Stimulated activated CD4-positive, alpha-beta T cell treated with anti-CD3 and anti-CD28 coated beads, Interleukin-1b, Interleukin-23, amount 100 ng/mL, for 1 hour (primary cell): Measurements from ENCODE around the gene TIPIN.
"Not testable (repeated sequence)": the region's sequence is repeated elsewhere in the genome, so short reads cannot be mapped to it uniquely, and the experiment has no call there.

Experiments used
- DNase-seq, 2 donors: peaks; one replicate each; pipeline ENCODE4 v3.0.0-alpha.2; 2020; ENCODE audit warnings: low read depth in 2 of 2

TIPIN gene, protein sequence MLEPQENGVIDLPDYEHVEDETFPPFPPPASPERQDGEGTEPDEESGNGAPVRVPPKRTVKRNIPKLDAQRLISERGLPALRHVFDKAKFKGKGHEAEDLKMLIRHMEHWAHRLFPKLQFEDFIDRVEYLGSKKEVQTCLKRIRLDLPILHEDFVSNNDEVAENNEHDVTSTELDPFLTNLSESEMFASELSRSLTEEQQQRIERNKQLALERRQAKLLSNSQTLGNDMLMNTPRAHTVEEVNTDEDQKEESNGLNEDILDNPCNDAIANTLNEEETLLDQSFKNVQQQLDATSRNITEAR

DNA sequence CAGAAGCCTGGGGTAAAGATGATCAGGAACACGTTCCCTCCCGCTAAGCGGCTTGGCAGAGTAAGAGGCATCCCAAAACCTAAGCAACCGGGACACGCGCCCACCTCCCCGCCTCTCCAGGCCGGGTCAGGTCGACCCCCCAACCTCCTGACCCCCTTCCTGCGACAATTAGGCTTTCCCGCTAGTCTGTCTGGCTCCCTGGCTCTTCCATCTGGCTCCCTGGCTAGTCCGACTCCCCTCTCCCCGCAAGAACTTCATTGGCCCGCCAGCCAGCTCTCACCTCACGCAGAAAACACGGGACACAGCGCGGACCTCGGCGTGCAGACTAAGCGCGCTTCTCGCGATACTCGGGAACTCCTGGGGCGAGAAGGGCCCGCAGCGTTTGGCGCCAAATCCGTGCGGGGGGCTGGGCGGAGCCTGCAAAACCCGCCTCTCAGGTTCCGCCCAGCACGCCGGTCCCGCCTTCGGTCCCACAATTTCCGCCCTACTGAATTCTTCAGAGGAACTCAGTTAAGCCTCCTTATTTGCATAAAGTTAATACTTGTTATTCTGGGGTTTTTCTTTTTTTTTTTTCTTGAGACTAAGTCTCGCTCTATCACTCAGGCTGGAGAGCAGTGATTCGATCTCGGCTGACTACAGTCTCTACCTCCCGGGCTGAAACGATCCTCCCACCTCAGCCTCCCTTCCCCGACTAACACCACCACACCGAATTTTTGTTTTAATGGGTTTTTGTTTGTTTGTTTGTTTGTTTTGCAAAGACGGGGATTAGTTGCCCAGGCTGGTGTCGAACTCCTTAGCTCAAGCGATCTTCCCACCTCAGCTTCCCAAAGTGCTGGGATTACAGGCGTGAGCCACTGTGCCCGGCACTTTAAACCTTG lies at the start of gene TIPIN:
Gene TIPIN, minus strand, starts transcription at position 327 of the 878 bp plus-strand sequence. CDS start 3,738 bp downstream, outside the sequence.
- peak; percentile 91 to 92 for DNase-seq

DNA sequence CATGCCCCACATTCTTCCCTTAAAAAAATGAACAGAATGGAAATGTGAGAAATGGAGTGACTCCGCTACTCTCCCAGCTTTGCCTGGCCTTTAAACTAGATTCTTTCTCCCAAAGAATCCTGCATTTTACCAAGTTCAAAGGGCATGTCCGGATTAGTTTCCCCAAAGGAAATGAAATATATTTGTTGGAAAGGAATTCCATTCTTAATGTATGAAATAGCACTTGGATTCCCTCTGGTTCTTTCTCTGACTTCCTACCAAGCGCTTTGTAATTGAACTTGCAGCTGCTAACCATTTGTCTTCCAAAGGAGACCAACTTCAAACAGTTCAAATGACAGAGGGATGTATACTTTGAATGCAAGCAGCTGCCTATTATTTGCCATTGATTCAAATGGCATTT lies 49.1 kb upstream of the TIPIN start:
- DNase-seq, result no peak

DNA sequence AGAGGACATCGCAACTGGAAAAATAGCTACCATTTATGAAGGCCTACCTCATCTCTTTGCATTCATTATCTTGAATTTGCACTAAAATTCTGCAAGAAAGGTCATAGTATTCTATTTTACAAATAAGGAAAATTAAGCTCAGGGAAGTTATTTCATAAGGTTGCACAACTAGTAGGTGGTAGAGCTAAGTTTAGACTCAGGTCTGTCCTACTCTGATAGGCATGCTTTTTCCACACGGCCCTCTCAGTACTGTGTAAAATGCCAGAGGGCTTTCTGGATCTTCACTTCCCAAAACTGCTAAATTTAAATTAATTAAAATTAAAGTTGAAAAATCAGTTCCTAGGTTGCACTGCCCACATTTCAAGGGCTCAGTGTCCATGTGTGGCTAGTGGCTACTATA lies 48.5 kb upstream of the TIPIN start:
- no peak for DNase-seq

DNA sequence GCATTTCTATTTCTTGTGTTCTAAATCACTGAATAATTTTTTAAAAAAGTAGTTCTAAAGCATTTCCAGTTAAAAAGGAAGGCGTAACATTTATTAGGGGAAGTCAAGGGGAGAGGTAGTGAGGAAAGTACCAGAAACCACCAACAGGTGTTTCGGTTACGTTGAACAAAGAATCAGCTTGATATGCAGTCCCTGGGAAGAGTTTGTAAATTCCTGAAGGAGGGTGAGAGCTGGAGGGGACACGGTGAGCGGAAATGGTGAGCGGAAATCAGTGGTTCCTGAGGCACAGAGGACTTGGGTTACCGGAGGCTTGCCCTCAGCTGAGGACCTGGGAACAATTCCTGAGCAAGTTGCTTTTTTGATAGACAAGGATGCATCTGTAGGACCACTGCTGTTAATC lies 48.0 kb upstream of the TIPIN start:
- no peak for DNase-seq

DNA sequence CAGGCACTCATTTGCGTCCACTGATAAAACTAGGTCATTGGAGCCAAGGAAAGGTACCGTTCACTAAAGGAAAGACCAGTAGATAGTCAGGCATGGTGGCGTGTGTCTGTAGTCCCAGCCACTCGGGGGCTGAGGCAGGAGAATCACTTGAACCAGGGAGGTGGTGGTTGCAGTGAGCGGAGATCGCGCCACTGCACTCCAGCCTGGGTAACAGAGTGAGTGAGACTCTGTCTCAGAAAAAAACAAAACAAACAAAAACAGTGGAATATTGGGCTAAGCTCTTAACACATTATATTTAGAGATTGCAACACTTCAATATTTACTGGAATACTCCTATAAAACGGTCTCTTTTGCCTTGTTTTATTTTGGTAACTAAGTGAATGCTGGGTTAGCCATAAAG lies 47.6 kb upstream of the TIPIN start:
- DNase-seq, result no peak

DNA sequence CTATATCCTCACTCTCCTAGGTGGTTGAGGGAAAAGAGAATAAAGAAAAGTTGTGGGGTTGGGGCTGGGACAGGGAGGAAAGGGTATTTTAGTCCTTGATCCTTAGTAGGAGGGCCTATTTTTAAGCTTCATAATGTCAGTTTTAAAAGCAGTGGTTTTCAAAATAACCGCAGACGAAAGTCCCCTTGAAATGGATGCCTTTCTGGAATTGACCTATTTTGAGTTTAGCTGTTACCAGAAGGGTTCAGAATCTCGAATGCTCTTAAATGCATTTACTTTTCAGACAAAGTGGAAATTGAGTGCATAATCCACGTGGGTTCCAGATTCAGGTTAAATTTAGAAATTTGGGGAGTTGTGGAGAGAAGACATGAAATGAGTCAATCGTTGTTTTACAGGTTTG lies 46.8 kb upstream of the TIPIN start:
- DNase-seq, result no peak

DNA sequence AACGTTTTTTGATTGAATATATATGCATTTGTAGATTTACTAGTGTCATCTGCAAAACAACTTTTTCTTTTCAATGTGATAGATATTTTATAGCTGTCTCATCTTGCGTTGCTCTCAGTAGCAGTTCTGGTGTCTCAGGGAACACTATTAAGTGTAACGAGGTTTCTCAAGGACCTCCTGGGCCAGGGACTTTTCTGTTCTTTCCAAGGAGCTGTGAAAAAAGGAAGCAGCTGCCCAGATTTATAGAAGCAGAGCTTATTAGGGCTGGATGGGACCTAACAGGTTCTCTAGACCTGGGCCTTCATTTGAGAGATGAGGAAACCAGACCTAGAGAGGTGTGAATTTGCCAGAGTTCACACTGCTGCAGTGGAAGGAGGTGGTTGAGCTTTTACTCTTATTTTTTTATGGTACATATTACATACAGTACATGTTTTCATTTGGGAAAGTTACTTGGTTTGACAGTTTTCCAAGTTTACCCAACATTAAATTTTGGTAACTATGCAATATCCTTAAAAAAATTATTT lies 46.3 kb upstream of the TIPIN start:
- no peak for DNase-seq

DNA sequence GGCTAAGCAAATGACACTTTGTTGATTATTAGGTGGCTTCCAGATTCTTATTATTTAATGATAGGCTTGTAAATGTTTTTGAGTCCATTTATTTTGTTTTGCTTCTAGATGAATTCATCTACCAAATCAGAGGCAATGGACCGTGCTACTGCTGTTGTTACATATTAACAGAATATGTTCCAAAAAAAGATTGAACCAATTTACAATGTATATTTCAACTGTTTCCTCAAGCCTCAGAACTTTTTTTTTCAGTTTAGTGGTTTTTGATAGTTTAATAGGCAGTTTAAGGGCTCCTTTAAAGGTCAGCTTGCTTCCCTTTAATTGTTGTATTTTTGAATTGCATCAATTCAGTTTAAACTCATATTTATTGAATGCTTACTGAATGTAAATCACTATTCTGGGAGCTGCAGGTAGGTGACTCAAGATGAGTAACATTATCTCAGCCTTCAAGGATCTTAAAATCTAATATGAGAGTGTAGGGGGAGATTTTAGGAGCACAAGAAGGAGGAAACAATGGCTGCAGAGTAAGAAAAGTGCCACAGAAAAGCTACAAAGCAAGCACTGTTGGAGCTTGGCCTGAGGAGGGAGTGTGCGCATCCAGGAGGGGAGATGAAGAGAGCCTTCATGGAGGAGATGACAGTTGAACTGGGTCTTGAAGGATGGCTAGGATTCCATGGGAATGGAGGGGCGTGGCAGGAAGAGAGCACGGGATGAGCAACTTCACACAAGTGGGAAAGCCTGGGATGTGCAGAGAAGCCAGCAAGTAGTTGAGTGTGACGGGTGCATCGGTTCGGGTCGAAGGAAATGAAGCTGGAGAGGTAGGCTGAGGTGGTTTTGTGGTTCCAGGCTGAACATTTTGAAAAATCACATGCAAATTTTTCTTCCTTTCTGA lies 44.9 kb upstream of the TIPIN start:
- DNase-seq, result no peak

DNA sequence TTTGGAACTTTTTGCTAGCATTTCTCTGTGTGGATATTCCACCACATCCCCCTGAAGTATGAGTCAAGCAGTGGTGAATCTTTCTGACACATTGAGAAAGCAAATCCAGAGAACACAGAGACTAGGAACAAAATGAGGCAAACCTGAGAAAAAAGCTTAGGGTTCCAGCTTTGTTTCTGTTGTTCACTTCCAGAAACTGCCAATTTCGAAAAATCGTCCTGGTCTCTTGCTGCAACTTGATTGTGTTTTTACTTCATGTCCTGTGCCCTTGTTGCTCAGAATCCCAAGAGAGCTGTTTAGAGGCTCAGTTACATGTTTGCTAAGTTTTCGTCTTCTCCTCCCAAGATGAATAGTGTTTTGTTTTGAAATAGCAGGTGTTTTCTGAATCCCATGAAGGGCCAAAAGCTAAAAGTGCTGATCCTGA lies 43.9 kb upstream of the TIPIN start:
- no peak for DNase-seq

DNA sequence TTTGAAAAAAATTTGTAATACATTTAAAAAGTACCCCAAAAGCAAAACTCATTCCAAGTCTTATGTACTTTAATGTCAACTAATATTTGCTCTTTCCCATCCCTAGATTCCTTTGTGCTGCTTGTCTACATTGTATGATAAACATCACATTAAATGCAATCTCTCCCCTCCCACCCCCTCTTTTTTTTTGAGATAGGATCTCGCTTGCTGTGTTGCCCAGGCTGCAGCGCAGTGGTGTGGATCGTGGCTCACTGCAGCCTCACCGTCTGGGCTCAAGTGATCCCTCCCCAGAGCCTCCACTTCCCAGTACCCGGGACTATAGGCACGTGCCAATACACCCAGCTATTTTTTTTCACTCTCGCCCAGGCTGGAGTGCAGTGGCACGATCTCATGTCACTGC lies 42.8 kb upstream of the TIPIN start:
- DNase-seq, result no peak

DNA sequence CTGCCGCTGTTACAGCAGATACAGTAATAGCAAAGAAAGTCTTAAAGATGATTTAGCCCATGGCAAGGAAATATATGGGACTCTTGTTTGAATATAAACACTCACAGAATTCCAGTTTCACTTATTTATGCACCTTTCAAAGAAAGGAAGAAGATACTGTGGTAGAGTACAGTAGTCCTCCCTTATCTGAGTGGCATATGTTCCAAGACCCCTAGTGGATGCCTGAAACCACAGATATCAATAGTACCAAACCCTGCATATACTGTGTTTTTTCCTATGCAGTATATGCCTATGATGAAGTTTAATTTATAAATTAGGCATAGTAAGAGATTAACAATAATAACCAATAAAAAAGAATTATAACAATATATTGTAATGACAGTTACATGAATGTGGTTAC lies 38.4 kb upstream of the TIPIN start:
- no peak for DNase-seq

DNA sequence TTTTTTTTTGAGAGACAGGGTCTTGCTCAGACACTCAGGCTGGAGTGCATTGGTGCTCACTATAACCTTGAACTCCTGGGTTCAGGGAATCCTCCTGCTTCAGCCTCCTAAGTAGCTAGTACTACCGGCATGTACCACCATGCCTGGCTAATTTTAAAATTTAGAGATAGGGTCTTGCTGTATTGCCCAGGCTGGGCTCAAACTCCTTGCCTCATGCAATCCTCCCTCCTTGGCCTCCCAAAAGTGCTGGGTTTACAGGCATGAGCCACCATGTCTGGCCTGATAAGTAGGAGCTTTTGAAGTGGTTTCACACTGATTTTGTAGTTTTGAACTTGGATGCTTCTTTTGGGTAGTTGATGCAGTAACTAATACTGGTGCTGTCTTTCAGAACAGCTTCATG lies 38.0 kb upstream of the TIPIN start:
- DNase-seq, result no peak

DNA sequence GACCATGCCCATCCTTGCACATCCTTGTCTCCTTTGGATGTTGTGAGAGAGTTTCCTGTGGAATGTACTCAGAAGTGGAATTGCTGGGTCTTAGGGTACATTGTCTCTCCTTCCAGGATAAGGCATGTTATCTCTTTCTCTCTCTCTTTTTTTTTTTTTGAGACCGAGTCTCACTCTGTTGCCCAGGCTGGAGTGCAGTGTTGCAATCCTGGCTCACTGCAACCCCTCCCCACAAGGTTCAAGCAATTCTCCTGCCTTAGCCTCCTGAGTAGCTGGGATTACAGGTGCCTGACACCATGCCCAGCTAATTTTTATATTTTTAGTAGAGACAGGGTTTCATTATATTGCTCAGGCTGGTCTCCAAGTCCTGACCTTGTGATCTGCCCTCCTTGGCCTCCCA lies 36.6 kb upstream of the TIPIN start:
- not testable (repeated sequence) for DNase-seq

DNA sequence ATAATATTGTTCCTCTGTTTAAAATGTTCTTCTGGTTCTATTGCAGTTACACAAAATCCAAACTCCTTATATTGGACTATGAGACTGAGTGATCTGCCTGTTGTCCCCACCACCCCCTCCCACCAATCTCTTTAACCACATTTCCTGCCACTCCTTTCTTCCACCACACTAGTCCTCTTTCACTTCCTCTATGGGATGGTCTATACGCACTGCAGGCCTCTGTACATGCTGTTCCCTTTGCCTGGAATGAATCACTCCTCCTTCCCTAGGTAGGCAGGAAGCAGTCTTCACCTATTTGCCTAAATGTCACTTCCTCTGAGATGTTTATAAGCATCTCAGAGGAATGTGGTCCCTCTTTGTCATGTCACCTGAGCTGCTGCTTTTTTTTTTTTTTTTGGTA lies 34.2 kb upstream of the TIPIN start:
- DNase-seq, result no peak

DNA sequence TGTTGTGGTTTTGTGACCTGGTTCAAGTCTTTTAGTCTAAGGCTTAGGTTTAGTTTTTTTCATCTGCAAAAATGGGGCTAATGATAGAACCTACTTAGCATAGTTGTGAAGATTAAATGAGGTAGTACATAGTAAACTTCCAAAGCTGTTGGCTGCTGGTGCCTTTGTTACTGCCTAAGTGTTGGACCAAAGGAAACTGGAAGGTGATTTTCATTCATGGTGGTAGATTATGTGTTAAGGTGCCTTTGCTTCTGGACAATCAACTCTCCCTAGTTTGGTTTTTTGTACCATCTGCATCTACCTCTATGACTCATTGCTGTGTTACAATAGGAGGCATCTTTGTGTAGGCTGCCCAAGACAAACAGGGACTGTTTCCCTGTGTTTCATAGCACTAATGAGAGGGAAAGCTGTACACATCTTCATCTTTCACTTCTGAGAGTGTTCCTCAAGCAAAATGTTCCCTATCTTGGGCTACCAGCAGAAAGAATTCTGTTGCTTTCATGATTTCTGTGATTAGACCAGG lies 33.4 kb upstream of the TIPIN start:
- no peak for DNase-seq

DNA sequence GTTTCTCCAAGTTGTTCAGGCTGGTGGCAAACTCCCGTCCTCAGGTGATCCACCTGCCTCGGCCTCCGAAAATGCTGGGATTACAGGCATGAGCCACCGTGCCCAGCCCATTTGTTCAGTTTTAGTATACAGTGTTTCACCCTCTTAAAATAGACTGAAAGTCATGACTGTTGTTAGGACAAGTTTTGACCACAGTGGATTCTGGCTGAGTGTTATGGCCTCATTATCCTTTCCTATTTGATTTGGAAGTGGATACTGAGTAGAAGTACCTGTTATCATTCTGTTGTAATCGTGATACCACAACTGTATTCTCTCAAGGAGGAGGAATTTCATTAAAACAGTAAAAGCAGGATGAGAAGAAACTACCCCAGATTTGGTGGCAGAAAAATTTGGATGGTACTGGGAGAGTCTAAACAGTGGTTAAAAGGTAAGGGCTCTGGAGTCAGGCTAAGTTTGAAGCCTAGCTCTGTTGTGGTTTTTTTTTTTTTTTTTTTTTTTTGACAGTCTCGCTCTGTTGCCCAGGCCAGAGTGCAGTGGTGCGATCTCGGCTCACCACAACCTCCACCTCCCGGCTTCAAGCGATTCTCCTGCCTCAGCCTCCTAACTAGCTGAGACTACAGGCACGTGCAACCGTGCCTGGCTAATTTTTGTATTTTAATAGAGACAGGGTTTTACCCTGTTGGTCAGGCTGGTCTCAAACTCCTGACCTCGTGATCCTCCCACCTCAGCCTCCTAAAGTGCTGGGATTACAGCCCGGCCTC lies 32.8 kb upstream of the TIPIN start:
- DNase-seq, result no peak

DNA sequence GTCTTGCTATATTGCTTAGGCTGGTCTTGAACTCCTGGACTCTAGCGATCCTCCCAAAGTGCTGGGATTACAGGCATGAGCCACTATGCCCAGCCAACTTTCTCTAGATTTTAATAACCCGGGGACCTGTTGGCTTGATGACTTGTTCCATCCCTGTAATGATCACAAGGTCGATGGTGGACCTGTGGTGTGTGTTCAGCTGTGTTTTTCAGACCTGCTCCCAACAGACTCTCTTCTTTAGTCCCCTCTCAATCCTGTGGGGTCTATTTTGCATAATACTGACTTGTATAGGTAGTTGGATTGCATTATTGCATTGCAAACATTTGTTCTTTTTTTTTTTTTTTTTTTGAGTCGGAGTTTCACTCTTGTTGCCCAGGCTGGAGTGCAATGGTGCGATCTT lies 32.1 kb upstream of the TIPIN start:
- no peak for DNase-seq

DNA sequence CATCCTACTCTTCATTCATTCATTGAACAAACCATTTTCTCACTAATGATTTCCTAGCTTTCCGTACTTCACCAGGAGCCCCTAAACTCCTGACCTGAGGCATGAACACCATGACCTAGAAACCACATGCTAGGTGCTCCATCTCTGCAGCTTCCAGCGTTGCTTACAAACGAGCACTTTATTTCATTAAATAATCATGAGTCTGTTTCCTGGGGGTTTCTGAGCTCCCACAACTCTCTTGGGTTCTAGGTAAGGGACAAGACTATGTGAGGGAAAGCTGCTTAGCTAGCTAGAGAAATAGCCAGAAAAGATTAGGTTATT lies 31.5 kb upstream of the TIPIN start:
- DNase-seq, result no peak

DNA sequence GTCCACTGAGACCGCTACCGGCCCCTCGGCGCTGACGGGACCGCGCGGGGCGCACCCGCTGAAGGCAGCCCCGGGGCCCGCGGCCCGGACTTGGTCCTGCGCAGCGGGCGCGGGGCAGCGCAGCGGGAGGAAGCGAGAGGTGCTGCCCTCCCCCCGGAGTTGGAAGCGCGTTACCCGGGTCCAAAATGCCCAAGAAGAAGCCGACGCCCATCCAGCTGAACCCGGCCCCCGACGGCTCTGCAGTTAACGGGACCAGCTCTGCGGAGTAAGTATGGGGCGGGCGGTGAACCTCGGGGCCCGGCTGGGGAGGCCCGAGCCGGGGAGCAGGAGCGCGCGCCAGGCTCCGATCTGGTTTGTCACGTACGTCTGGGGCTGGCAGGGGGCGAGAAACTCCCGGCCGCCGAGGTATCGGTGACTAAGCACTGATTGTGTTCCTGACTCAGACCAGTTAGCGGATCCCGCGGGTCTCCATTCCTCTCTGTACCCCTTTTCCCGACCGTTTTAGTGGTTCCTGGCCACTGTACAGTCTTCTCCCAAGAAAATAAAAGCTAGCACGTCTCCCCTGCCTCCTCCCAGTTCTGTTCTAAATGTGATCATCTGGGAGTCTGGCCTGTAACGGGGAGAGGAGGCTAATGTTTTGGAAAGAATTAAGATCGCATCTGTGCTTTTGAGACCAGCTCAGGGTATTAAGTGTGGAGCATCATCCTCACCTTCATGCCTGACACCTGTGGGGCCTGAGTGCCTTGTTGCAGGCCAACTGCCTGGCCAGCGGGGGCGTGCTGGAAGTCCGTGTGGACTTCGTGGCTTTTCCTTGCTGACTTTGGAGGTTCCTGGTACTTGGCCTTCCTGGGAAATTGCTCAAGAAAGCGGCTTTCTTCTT lies 30.9 kb upstream of the TIPIN start:
- peak; percentile 34 to 59 for DNase-seq
